K562 (cell line): ENCODE measurements around the gene SRRT. TPM values are rescaled to one million over a fixed set of nuclear protein-coding genes. Genes with fewer than 3 reads are reported as not detected.

Source experiments
- ATF4 ChIP-seq: fragments of 450-650 bp; formaldehyde crosslinking; IDR thresholded peaks from 2 replicates; pipeline ENCODE4 v1.4.0; 2022; ENCODE audit warnings: mild to moderate bottlenecking, moderate library complexity
- HDAC1 ChIP-seq, 2 experiments: fragments of 450-650 bp; IDR thresholded peaks; 2 replicates each; pipeline ENCODE4 v1.6.1; 2016 to 2017; ENCODE audit warnings: inconsistent platforms in 1 of 2, mild to moderate bottlenecking in 1 of 2, moderate library complexity in 1 of 2
- MEIS2 ChIP-seq: fragments of 450-650 bp; IDR thresholded peaks from 2 replicates; pipeline ENCODE4 v1.6.1; 2014; ENCODE audit warnings: mild to moderate bottlenecking; ENCODE audit not compliant: partially characterized antibody
- MTF1 ChIP-seq: fragments of 250-450 bp; sonication (Bioruptor Pico); IDR thresholded peaks from 2 replicates; pipeline ENCODE4 v1.9.0; 2021; ENCODE audit warnings: moderate library complexity, mild to moderate bottlenecking, inconsistent platforms, borderline replicate concordance
- NR4A1 ChIP-seq, 2 experiments: fragments of 250-450 bp in 1 of 2; fragments of 450-650 bp in 1 of 2; sonication (Bioruptor Pico) in 1 of 2; IDR thresholded peaks; 2 replicates each; pipeline versions ENCODE4 v1.4.0 to v1.6.1; 2016 to 2020; ENCODE audit warnings: mild to moderate bottlenecking in 2 of 2, missing compliant biosample characterization in 1 of 2, missing genetic modification characterization in 1 of 2, moderate library complexity in 1 of 2
- PTTG1 ChIP-seq: fragments of 450-650 bp; IDR thresholded peaks from 2 replicates; pipeline ENCODE4 v1.6.1; 2016; ENCODE audit warnings: low read depth, mild to moderate bottlenecking, missing genetic modification characterization, missing compliant biosample characterization
- TBP ChIP-seq: optimal IDR thresholded peaks from 2 replicates; pipeline ENCODE3; 2011; ENCODE audit warnings: low read depth, low read length, improper control_type of control experiment
- ZFP1 ChIP-seq: fragments of 450-650 bp; formaldehyde crosslinking; IDR thresholded peaks from 2 replicates; pipeline ENCODE4 v1.4.0; 2020; ENCODE audit warnings: mild to moderate bottlenecking, mixed read lengths
- polyA plus RNA-seq, 8 experiments: library from polyadenylated mRNA; depleted of rRNA in 4 of 8; stranded (reverse) in 5 of 8; unstranded in 3 of 8; fragments of >200 nt; fragmentation: Nextera tagmentation in 2 of 8; fragmentation: Illumina TruSeq in 1 of 8; extraction: Ambion mirVana in 2 of 8; extraction: Trizol in 1 of 8; gene quantifications; 2 replicates each; pipeline versions ENCODE4 v1.2.1 to v1.2.3, GENCODE V29; 2011 to 2014; ENCODE audit warnings: inconsistent platforms in 1 of 8, missing spikeins in 1 of 8
- total RNA-seq, 7 experiments: library from RNA; depleted of rRNA in 6 of 7; stranded (reverse); fragments of >200 nt in 6 of 7; fragmentation: Illumina TruSeq in 2 of 7; extraction: Trizol in 2 of 7; gene quantifications; 2 replicates each; pipeline versions ENCODE4 v1.2.1 to v1.2.3, GENCODE V29; 2011 to 2021; ENCODE audit warnings: low replicate concordance in 1 of 7
- TF ChIP-seq, protein P1 (sequence below): fragments of 450-650 bp; IDR thresholded peaks from 2 replicates; pipeline ENCODE4 v1.6.1; 2018; ENCODE audit not compliant: partially characterized antibody
- TF ChIP-seq, protein P2 (sequence below), 3 experiments: fragments of 200-800 bp in 1 of 3; fragments of 250-450 bp in 1 of 3; fragments of 450-650 bp in 1 of 3; sonication (Bioruptor Pico) in 1 of 3; sonication (Bioruptor generic) in 1 of 3; formaldehyde crosslinking in 1 of 3; IDR thresholded peaks; 2 replicates each; pipeline versions ENCODE4 v1.6.1 to v1.8.0; 2016 to 2022; ENCODE audit warnings: mild to moderate bottlenecking in 2 of 3, missing genetic modification characterization in 2 of 3, missing compliant biosample characterization in 1 of 3, moderate library complexity in 1 of 3
- TF ChIP-seq, protein P3 (sequence below), 3 experiments: IDR thresholded peaks in 2 of 3; conservative IDR thresholded peaks in 1 of 3; 2 replicates each; pipeline ENCODE4 v1.5.1; 2011 to 2012; ENCODE audit warnings: low read length in 3 of 3, mild to moderate bottlenecking in 3 of 3, control low read depth in 2 of 3, improper control_type of control experiment in 1 of 3, inconsistent platforms in 1 of 3, low read depth in 1 of 3, mixed read lengths in 1 of 3, moderate library complexity in 1 of 3; ENCODE audit not compliant: insufficient read depth in 2 of 3
- TF ChIP-seq, protein P4 (sequence below), 2 experiments: fragments of 450-650 bp; IDR thresholded peaks; 2 replicates each; pipeline ENCODE4 v1.6.1; 2016

SRRT gene
- total and polyA plus RNA-seq, 9 of the 15 experiments (the other 6 are each of a cell fraction or from before 2014, with no cell fraction given): 10.3 to 263 (median 84.4) TPM

DNA sequence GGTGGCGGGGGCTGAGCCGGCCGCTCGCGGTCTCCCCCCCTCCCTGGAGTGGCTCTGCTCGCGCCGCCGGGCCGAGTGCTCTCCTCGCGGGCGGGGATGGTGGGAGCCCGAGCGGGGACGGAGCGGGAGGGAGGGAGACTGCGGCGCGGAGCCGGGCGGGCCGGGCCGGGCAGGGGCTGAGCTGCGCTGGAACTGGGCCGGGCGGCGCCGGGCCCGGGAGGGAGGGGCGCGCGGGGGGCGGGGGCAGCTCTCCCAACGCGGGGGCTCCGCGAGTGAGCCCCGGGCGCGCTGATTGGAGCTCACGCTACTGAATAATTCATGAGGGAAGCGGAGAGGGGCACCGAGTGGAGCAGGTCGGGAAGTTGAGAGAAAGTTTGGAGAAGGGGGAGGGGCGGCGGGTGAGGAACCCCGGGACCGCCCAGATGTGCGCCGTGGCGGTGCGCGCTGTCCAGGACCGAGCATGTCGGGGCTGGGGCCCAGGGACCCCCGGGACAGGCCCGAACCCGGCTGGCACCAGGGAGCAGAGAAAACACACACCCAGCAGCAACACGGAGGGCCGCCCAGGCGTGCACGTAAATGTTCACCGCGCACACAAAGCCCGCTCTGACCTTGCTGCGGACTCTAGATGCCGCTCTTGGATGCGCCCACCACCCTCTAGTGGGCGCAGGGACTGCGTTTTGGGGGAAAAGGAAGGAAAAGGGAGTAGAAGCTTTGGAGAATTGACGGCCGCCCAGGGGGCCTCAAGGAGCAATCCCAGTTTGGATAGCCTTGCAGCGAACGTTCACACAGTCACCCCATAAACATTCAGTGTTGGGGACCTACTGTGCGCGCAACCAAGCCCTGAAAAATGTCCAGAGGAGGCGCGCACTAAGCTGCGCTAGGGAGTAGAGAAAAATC is 47.3 kb upstream of the SRRT start, which contains the start of gene EPHB4 (continued):
- TF ChIP-seq, protein P1, sequence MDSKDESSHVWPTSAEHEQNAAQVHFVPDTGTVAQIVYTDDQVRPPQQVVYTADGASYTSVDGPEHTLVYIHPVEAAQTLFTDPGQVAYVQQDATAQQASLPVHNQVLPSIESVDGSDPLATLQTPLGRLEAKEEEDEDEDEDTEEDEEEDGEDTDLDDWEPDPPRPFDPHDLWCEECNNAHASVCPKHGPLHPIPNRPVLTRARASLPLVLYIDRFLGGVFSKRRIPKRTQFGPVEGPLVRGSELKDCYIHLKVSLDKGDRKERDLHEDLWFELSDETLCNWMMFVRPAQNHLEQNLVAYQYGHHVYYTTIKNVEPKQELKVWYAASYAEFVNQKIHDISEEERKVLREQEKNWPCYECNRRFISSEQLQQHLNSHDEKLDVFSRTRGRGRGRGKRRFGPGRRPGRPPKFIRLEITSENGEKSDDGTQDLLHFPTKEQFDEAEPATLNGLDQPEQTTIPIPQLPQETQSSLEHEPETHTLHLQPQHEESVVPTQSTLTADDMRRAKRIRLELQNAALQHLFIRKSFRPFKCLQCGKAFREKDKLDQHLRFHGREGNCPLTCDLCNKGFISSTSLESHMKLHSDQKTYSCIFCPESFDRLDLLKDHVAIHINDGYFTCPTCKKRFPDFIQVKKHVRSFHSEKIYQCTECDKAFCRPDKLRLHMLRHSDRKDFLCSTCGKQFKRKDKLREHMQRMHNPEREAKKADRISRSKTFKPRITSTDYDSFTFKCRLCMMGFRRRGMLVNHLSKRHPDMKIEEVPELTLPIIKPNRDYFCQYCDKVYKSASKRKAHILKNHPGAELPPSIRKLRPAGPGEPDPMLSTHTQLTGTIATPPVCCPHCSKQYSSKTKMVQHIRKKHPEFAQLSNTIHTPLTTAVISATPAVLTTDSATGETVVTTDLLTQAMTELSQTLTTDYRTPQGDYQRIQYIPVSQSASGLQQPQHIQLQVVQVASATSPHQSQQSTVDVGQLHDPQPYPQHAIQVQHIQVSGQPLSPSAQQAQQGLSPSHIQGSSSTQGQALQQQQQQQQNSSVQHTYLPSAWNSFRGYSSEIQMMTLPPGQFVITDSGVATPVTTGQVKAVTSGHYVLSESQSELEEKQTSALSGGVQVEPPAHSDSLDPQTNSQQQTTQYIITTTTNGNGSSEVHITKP: peak; percentile 64
- TF ChIP-seq HDAC1 (IDR thresholded peaks at IDR 0.05) (peak in 1 of 2 experiments; percentile 84; a peak in 2 of 4 replicates), MTF1 (CRISPR knock-in tag) (0 out of 2 replicates have a peak, but pooled peaks have one; percentile 67), NR4A1 (CRISPR knock-in tag; IDR thresholded peaks at IDR 0.05) (no peak), NR4A1 (tag; IDR thresholded peaks at IDR 0.05) (0 out of 2 replicates have a peak, but pooled peaks have one; percentile 24), ATF4 (CRISPR knock-in tag) (no peak), TBP (peak; percentile 45), PTTG1 (no peak), ZFP1 (CRISPR knock-in tag) (no peak), MEIS2 (peak; percentile 30)
- TF ChIP-seq, protein P2, sequence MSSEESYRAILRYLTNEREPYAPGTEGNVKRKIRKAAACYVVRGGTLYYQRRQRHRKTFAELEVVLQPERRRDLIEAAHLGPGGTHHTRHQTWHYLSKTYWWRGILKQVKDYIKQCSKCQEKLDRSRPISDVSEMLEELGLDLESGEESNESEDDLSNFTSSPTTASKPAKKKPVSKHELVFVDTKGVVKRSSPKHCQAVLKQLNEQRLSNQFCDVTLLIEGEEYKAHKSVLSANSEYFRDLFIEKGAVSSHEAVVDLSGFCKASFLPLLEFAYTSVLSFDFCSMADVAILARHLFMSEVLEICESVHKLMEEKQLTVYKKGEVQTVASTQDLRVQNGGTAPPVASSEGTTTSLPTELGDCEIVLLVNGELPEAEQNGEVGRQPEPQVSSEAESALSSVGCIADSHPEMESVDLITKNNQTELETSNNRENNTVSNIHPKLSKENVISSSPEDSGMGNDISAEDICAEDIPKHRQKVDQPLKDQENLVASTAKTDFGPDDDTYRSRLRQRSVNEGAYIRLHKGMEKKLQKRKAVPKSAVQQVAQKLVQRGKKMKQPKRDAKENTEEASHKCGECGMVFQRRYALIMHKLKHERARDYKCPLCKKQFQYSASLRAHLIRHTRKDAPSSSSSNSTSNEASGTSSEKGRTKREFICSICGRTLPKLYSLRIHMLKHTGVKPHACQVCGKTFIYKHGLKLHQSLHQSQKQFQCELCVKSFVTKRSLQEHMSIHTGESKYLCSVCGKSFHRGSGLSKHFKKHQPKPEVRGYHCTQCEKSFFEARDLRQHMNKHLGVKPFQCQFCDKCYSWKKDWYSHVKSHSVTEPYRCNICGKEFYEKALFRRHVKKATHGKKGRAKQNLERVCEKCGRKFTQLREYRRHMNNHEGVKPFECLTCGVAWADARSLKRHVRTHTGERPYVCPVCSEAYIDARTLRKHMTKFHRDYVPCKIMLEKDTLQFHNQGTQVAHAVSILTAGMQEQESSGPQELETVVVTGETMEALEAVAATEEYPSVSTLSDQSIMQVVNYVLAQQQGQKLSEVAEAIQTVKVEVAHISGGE (CRISPR knock-in tag; IDR thresholded peaks at IDR 0.05): 0 out of 6 replicates have a peak, but pooled peaks of 1 of the 3 experiments have one; percentile 8
- TF ChIP-seq, protein P3, sequence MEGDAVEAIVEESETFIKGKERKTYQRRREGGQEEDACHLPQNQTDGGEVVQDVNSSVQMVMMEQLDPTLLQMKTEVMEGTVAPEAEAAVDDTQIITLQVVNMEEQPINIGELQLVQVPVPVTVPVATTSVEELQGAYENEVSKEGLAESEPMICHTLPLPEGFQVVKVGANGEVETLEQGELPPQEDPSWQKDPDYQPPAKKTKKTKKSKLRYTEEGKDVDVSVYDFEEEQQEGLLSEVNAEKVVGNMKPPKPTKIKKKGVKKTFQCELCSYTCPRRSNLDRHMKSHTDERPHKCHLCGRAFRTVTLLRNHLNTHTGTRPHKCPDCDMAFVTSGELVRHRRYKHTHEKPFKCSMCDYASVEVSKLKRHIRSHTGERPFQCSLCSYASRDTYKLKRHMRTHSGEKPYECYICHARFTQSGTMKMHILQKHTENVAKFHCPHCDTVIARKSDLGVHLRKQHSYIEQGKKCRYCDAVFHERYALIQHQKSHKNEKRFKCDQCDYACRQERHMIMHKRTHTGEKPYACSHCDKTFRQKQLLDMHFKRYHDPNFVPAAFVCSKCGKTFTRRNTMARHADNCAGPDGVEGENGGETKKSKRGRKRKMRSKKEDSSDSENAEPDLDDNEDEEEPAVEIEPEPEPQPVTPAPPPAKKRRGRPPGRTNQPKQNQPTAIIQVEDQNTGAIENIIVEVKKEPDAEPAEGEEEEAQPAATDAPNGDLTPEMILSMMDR (IDR thresholded peaks at IDR 0.05 in 2 of 3, conservative IDR thresholded peaks at IDR 0.05 in 1 of 3; ENCODE audit: insufficient read depth in 2 of 3, low read depth in 1 of 3, low read length in 3 of 3): peak; percentile 77 to 88 (median 80)
- TF ChIP-seq, protein P4, sequence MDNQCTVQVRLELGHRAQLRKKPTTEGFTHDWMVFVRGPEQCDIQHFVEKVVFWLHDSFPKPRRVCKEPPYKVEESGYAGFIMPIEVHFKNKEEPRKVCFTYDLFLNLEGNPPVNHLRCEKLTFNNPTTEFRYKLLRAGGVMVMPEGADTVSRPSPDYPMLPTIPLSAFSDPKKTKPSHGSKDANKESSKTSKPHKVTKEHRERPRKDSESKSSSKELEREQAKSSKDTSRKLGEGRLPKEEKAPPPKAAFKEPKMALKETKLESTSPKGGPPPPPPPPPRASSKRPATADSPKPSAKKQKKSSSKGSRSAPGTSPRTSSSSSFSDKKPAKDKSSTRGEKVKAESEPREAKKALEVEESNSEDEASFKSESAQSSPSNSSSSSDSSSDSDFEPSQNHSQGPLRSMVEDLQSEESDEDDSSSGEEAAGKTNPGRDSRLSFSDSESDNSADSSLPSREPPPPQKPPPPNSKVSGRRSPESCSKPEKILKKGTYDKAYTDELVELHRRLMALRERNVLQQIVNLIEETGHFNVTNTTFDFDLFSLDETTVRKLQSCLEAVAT (IDR thresholded peaks at IDR 0.05): peak in 1 of 2 experiments; percentile 66; a peak in 3 of 4 replicates
